ENCODE data around the gene UACA. TPM values are rescaled to one million over a fixed set of nuclear protein-coding genes. Genes with fewer than 3 reads are reported as not detected.

UACA gene
- total and polyA plus RNA-seq, 8 donors, result 15.4 to 39.5 (median 21.4) TPM

DNA sequence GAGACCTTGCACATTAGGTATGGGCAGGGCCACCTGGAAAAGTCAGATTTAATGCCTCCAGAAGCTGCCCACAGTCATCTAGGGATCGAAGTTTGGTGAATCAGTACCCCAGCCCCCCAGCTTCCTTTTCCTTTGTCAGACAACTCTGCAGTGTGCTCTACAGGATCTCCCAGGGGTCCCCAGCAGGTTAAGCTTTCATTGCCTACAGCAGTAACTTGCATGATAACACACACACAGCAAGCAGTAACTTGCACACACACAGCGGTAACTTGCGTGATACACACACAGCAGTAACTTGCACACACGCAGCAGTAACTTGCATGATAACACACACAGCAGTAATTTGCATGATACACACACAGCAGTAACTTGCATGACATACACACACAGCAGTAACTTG, 131.3 kb downstream of the UACA start:
- H3K27me3 ChIP-seq, result no peaks in the 10 kb centered on the region
- DNase-seq (no peak), FAIRE-seq (no peak), ATAC-seq (no peak)
- H3K36me3 ChIP-seq, result no peaks in the 10 kb centered on the region
- TF ChIP-seq, protein P1, sequence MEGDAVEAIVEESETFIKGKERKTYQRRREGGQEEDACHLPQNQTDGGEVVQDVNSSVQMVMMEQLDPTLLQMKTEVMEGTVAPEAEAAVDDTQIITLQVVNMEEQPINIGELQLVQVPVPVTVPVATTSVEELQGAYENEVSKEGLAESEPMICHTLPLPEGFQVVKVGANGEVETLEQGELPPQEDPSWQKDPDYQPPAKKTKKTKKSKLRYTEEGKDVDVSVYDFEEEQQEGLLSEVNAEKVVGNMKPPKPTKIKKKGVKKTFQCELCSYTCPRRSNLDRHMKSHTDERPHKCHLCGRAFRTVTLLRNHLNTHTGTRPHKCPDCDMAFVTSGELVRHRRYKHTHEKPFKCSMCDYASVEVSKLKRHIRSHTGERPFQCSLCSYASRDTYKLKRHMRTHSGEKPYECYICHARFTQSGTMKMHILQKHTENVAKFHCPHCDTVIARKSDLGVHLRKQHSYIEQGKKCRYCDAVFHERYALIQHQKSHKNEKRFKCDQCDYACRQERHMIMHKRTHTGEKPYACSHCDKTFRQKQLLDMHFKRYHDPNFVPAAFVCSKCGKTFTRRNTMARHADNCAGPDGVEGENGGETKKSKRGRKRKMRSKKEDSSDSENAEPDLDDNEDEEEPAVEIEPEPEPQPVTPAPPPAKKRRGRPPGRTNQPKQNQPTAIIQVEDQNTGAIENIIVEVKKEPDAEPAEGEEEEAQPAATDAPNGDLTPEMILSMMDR (IDR thresholded peaks at IDR 0.05), result no peak
- 80 to 82% methylated on average over 4 of the region's 4 CpGs for WGBS, 2 donors
- H3K9me3 ChIP-seq, result no peaks in the 10 kb centered on the region
- H3K4me1 ChIP-seq, result no peaks in the 10 kb centered on the region
- H3K27ac ChIP-seq, result no peak overlapping the region
- intact Hi-C loops (cut with DNase I), result no loop called here
- no peak overlapping the region for H3K4me3 ChIP-seq

DNA sequence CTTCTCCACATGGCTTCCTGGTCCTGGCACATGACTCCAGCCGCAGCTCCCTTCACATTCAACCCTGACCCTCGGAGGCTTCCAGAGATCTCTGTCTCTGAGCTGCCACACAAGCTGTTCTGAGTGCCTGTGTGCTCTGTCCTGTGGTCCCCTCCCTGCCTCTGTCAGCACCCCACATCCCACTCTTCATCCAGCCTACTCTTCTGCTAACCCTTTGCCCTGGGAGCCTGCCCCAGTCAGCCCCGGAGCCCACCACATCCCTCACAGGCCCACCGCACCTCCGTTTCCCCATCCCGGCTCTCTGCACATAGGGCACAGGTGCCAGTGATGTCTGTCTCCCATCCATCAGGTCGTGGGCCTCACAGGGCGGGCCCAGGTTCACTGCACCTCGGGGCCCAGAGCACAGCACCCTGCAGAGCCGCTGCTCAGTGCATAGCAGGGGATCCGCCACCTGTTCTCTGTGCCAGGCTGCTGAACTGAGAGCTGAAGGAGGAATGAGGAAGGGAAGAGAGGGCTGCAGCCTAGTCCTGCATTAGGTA, 133.6 kb downstream of the UACA start:
- TF ChIP-seq, protein P1 (IDR thresholded peaks at IDR 0.05), result no peak
- ATAC-seq (no peak), FAIRE-seq (no peak), DNase-seq (no peak)
- Histone ChIP-seq H3K27me3 (no peaks in the 10 kb centered on the region), H3K9me3 (no peaks in the 10 kb centered on the region), H3K4me3 (no peak overlapping the region), H3K27ac (no peak overlapping the region), H3K4me1 (no peaks in the 10 kb centered on the region), H3K36me3 (no peaks in the 10 kb centered on the region)
- intact Hi-C loops (cut with DNase I), result no loop called here
- WGBS, 2 donors, result 80 to 82% methylated on average over 11 of the region's 11 CpGs

GRCh38 chr15:70628549-70628896, 134.8 kb downstream of the UACA start:
- ATAC-seq, result no peak

DNA sequence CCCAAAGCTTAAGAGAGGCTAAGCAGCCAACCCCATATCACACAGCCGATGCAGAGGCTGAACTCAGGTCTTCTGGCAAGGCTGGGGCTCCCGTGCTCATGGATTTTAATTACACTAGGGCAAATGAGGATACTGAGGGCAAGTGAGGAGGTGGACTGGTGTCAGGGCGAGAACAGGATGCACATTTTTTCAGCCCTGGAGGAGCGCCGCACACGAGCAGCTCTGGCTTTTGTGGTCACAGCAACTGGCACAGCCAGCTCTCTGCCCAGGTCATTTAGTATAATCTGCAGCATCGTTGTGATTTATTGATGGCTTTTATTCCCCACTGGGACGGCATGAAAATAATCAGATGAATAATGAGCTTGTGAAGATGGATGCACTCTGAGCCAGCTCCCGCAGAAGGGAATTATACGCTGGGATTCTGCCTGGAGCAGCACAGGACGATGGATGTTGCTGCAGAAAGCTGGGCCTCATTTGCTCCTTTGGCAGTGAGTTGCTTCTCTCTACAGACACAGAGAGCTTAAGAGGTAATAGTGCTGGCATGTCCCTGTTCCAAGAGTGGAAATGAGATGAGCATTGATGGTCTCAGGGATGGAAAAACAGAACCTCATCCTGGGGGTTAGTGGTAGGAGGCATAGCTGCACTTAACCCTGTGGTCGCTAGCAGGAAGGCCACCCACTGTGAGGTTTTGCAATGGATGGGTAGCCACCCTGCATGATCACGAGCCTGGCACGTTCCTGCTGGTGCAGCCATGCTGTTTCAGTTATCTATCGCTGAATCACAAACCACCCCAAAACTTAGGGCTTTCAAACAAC, 135.4 kb downstream of the UACA start:
- TF ChIP-seq, protein P1 (IDR thresholded peaks at IDR 0.05), result no peak
- no peak for FAIRE-seq
- no peak overlapping the region for H3K4me3 ChIP-seq
- no peak for ATAC-seq
- H3K4me1 ChIP-seq, result no peaks in the 10 kb centered on the region
- intact Hi-C loops (cut with DNase I), result no loop called here
- H3K36me3 ChIP-seq, result no peaks in the 10 kb centered on the region
- no peaks in the 10 kb centered on the region for H3K9me3 ChIP-seq
- H3K27me3 ChIP-seq, result no peaks in the 10 kb centered on the region
- WGBS, 2 donors, result 66 to 74% methylated on average over 15 of the region's 15 CpGs
- no peak for DNase-seq
- no peak overlapping the region for H3K27ac ChIP-seq

More at GRCh38 chr15:70628549-70628896, 134.8 kb downstream of the UACA start:
- H3K4me3 ChIP-seq, result no peak overlapping the region
- WGBS, 2 donors, result 76 to 77% methylated on average over 8 of the region's 8 CpGs
- intact Hi-C loops (cut with DNase I), result no loop called here
- H3K27me3 ChIP-seq, result no peaks in the 10 kb centered on the region
- no peak overlapping the region for H3K27ac ChIP-seq
- FAIRE-seq (no peak), DNase-seq (no peak)
- TF ChIP-seq, protein P1 (IDR thresholded peaks at IDR 0.05), result no peak
- no peaks in the 10 kb centered on the region for H3K4me1 ChIP-seq
- H3K36me3 ChIP-seq, result no peaks in the 10 kb centered on the region
- no peaks in the 10 kb centered on the region for H3K9me3 ChIP-seq

GRCh38 chr15:70627322-70627721, 136.0 kb downstream of the UACA start:
- Histone ChIP-seq H3K27ac (no peak overlapping the region), H3K4me3 (no peak overlapping the region), H3K36me3 (no peaks in the 10 kb centered on the region), H3K9me3 (peaks cover 0 to 4% (median 0%) of the 10 kb centered on the region in 4 donors), H3K4me1 (no peaks in the 10 kb centered on the region), H3K27me3 (no peaks in the 10 kb centered on the region)
- WGBS, 2 donors, result 73 to 87% methylated on average over 7 of the region's 7 CpGs
- FAIRE-seq, result no peak
- TF ChIP-seq, protein P1 (IDR thresholded peaks at IDR 0.05), result no peak
- ATAC-seq, result no peak
- intact Hi-C loops (cut with DNase I), result no loop called here
- no peak for DNase-seq

Data from pancreas (tissue), 10 donors.